Mesodermal cell (in vitro differentiated cells): ENCODE results near the gene SLC25A20.
"Not testable (repeated sequence)": the region's sequence is repeated elsewhere in the genome, so short reads cannot be mapped to it uniquely, and the experiment has no call there.

ENCODE experiments used
- H3K27ac ChIP-seq: 2 replicates; pipeline ENCODE4 v1.7.0; 2013; ENCODE audit warnings: mild to moderate bottlenecking, low read depth, low read length, moderate library complexity; ENCODE audit not compliant: severe bottlenecking
- H3K36me3 ChIP-seq: 2 replicates; pipeline ENCODE4 v1.7.1; 2013; ENCODE audit warnings: mild to moderate bottlenecking, low read length, moderate library complexity; ENCODE audit not compliant: control insufficient read depth, insufficient read depth
- H3K4me1 ChIP-seq: one replicate; pipeline ENCODE4 v1.7.1; 2013; ENCODE audit warnings: mild to moderate bottlenecking, low read length; ENCODE audit not compliant: insufficient read depth, control insufficient read depth, poor library complexity, severe bottlenecking
- H3K4me3 ChIP-seq: 2 replicates; pipeline ENCODE4 v1.7.0; 2013; ENCODE audit warnings: low read length, control low read depth, mild to moderate bottlenecking; ENCODE audit not compliant: insufficient read depth, poor library complexity, severe bottlenecking; ENCODE audit errors: extremely low read depth
- H3K9me3 ChIP-seq: 2 replicates; pipeline ENCODE4 v1.7.1; 2013; ENCODE audit warnings: mild to moderate bottlenecking, low read length, moderate library complexity; ENCODE audit not compliant: control insufficient read depth
- WGBS, 2 experiments: methylation state at CpG; one replicate each; pipeline ENCODE4 v1.1.5; 2013; ENCODE audit warnings: missing lambda C conversion rate in 2 of 2; ENCODE audit not compliant: insufficient coverage in 2 of 2; 5-methylcytosine and 5-hydroxymethylcytosine counted together

Gene SLC25A20

DNA sequence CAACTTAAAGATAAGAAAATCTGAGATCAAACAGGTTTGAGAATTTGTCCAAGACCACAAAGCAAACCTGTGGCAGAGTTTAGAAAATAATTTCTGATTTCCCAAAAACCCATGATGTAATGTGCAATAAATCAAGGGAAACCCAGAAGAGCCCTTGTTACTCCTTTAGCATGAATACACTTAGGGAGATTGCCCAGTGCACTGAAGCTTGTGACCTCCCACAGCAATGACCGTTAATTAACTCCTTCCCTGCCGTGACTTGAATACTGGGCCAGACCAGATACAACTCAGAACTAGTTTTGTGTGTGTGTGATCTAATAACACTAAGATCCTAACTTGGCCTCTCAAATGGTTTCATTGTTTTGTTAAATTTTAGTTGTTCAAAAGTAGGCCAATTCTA lies 53.5 kb downstream of the SLC25A20 start:
- H3K27ac ChIP-seq: no peak overlapping the region
- no peaks in the 10 kb centered on the region for H3K9me3 ChIP-seq
- WGBS, 2 experiments: no CpG with 5 or more reads among the region's 2 CpGs
- H3K4me3 ChIP-seq: no peak overlapping the region
- no peaks in the 10 kb centered on the region for H3K4me1 ChIP-seq
- H3K36me3 ChIP-seq: peaks cover 3% of the 10 kb centered on the region

DNA sequence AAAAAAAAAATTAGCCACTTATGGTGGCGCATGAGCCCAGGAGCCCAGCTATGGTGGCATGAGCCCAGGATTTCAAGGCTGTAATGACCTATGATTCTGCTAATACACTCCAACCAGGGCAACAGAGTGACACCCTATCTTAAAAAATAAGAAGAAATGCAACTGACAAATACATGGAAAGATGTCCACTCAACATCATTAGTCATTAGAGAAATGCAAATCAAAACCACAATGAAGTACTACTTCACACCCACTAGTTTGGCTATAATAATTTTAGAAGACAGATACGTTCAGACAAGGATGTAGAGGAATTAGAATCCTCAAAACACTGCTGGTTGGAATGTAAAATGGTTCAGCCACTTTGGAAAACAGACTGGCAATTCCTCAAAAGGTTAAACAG lies 61.5 kb downstream of the SLC25A20 start:
- Histone ChIP-seq H3K9me3 (no peaks in the 10 kb centered on the region), H3K27ac (no peak overlapping the region), H3K36me3 (no peaks in the 10 kb centered on the region), H3K4me3 (no peak overlapping the region), H3K4me1 (no peaks in the 10 kb centered on the region)
- 100% methylated on average over 1 of the region's 2 CpGs; no CpG with 5 or more reads in 1 of the 2 experiments for WGBS, 2 experiments

DNA sequence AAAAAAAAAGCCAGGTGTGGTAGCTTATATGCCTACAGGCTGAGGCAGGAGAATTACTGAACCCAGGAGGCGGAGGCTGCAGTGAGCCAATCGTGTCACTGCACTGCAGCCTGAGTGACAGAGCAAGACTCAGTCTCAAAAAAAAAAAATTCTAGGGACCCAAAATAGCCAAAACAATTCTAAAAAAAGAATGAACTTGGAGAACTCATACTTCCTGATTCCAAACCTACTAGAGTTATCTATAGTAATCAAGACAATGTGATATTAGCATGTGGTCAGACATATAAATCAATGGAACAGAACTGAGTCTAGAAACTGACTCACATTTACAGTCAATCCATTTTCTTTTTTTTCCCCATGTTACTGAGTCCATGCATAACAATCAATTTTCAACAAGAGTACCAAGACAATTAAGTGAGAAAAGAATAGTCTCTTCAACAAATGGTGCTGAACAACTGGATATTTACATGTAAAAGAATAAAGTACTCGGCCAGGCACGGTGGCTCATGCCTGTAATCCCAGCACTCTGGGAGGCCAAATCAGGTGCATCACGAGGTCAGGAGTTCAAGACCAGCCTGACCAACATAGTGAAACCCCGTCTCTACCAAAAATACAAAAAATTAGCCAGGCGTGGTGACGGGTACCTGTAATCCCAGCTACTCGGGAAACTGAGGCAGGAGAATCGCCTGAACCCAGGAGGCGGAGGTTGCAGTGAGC lies 62.9 kb downstream of the SLC25A20 start:
- Histone ChIP-seq H3K36me3 (no peaks in the 10 kb centered on the region), H3K4me3 (no peak overlapping the region), H3K9me3 (no peaks in the 10 kb centered on the region), H3K27ac (no peak overlapping the region), H3K4me1 (no peaks in the 10 kb centered on the region)
- WGBS, 2 experiments: 80 to 93% methylated on average over 2 to 5 of the region's 11 CpGs

DNA sequence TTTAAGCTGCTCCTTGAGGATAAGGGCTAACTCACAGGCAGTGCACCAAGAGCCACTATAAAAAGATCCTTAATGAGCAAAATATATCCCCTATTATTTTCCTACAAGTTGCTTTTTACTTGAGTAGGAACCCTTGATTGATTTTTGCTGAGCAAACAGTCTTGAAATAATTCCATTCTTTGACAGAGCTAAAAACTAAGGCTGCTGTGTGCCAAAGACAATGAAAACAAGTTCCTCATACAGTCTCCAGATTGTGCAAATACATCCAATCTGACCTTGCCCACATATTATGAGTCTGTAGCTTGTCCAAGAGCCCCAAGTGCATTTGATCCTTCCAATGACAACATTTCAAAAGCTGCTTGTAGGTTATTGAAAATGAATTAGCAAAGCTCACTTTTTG lies 66.0 kb downstream of the SLC25A20 start:
- H3K27ac ChIP-seq: no peak overlapping the region
- H3K4me1 ChIP-seq: no peaks in the 10 kb centered on the region
- H3K9me3 ChIP-seq: no peaks in the 10 kb centered on the region
- H3K4me3 ChIP-seq: no peak overlapping the region
- no peaks in the 10 kb centered on the region for H3K36me3 ChIP-seq

DNA sequence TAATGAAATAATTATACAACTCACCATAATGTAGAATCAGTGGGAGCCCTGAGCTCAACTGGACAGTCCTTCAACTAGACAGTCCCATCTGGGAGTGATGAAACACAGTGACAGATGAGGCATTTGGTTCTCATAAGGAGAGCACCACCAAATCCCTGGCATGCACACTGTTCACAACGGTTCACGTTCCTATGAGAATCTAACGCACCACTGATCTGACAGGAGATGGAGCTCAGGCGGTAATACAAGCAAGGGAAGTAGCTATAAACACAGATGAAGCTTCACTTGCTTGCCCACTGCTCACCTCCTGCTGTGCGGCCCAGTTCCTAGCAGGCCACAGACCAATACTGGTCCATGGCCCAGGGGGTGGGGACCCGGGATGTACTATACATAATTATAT lies 68.0 kb downstream of the SLC25A20 start:
- Histone ChIP-seq H3K27ac (no peak overlapping the region), H3K36me3 (no peaks in the 10 kb centered on the region), H3K4me1 (peaks cover 4% of the 10 kb centered on the region), H3K9me3 (no peaks in the 10 kb centered on the region), H3K4me3 (no peak overlapping the region)
- 97 to 100% methylated on average over 2 to 3 of the region's 6 CpGs for WGBS, 2 experiments

DNA sequence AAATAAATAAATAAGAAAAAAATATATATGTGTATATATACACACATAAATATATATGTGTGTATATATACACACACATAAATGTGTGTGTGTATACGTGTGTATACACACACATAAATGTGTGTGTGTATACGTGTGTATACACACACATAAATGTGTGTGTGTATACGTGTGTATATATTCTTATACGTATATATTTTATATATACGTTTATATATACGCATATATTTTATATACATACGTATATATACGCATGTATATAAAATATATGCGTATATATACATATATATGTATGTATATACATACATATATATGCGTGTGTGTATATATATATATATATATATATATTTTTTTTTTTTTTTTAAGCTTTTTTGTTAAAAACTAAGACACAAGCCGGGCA lies 69.2 kb downstream of the SLC25A20 start:
- H3K27ac ChIP-seq, H3K4me1 ChIP-seq, H3K9me3 ChIP-seq, H3K36me3 ChIP-seq, H3K4me3 ChIP-seq: not testable (repeated sequence)
- WGBS, 2 experiments: no CpG with 5 or more reads among the region's 11 CpGs

DNA sequence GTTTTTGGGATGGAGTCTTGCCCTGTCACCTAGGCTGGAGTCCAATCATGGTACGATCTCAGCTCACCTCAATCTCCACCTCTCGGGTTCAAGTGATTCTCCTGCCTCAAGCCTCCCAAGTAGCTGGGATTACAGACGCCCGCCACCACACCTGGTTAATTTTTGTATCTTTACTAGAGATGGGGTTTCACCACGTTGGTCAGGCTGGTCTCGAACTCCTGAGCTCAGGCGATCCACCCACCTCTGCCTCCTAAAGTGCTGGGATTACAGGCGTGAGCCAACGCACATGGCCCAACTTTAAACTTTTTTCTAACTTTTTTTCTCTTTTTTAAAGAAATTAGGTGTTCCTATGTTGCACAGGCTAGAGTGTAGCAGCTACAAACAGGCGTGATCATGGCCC lies 70.8 kb downstream of the SLC25A20 start:
- not testable (repeated sequence) for H3K9me3 ChIP-seq, H3K36me3 ChIP-seq, H3K27ac ChIP-seq, H3K4me1 ChIP-seq, H3K4me3 ChIP-seq
- WGBS, 2 experiments: 96 to 97% methylated on average over 7 to 8 of the region's 10 CpGs

DNA sequence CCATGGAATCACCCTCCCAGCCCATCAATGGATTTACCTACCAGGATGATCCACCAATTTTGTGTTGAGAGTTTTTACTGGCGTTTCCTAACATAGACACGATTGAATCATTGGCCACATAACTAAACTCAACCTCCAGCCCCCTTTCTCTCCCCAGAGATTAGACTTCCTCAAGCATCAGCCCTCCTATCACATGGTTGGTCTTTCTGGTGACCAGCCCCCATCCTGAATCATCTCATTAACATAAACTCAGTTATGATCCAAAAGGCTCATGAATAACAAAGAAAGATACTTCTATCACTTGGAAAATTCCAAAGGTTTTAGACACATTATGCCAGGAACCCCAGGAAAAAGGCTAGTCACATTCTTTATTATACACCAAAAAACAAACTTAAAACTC lies 72.2 kb downstream of the SLC25A20 start:
- WGBS, 2 experiments: 93 to 100% methylated on average over 2 of the region's 2 CpGs

DNA sequence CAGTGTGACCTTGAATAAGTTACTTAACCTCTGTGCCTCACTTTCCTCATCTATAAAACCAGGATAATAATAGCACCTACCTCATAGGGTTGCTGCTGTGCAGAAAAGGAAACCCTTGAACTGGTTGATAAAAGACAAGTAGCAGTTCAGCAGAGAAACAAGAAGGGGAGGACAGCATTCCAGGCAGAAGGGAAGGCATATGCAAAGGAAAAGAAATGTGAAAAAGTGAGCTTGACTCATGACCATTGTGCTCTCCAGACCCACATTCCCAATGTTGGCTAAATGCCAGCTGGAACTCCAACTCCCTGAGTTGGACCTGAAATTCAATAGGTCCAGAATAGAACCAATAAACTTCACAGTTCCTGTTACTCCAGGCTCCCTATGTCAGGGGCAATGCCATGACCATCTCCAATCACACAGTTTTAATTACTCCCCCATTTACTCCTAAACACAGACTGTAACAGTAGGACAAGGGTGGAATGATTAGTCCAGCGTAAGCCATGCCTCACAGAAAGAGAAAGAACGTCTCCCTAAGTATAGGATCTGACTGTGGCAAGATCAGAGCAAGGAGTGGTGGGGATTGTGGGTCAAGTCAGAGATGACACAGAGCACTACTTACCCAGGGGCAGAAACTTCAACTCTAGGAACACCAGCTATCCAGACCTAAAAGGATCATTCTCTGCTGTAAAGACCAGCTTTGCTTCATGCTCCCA lies 77.9 kb downstream of the SLC25A20 start:
- Histone ChIP-seq H3K27ac (no peak overlapping the region), H3K4me1 (no peaks in the 10 kb centered on the region), H3K4me3 (no peak overlapping the region), H3K36me3 (no peaks in the 10 kb centered on the region), H3K9me3 (no peaks in the 10 kb centered on the region)
- WGBS, 2 experiments: 100% methylated on average over 2 of the region's 2 CpGs; no CpG with 5 or more reads in 1 of the 2 experiments

More for the DNA sequence above, 72.2 kb downstream of the SLC25A20 start:
- no peak overlapping the region for H3K27ac ChIP-seq
- H3K4me3 ChIP-seq: no peak overlapping the region
- H3K4me1 ChIP-seq: peaks cover 4% of the 10 kb centered on the region
- H3K9me3 ChIP-seq: no peaks in the 10 kb centered on the region
- no peaks in the 10 kb centered on the region for H3K36me3 ChIP-seq

DNA sequence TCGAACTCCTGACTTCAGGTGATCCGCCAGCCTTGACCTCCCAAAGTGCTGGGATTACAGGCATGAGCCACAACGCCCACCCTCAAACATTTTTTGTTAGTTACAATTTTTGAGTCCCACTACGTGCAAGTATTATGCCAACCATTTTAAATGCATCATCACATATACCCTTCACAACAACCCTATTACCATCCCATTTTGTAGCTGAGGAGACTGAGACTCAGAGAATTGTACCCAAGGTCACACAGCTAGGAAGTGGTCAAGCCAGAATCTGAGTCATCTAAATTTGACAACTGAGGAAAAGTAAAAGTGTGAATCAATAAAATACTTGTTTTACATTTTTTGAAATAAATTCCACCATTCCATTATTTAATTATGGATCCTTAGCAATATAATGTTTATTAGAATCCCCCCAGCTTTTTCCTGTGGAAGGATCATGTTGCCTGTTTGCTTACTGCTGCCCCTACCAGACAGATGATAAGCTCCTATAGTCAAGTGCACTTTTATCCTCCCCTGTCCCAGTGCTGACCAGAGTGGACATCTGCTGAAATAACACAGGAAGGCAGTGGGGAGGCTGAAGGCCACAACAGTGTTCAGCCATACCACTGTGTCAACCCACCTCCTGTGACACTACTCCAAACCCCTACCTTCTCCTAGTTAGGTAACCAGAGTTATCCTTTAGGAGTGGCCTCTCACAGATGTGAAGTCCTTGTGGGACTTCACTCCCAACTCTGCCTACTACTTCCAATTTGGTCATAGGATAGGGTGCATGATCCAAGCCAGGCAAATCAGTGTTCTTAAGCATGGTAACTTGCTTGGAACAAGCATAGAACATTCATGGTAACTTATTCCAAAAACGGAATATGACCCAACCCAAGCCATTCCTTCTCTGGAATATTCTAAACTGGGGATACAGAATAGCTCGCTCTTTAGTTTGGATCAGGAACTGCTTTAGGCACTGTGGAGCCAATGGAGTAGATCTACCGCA lies 79.2 kb downstream of the SLC25A20 start:
- H3K4me3 ChIP-seq: no peak overlapping the region
- no peak overlapping the region for H3K27ac ChIP-seq
- H3K9me3 ChIP-seq: no peaks in the 10 kb centered on the region
- WGBS, 2 experiments: 93 to 94% methylated on average over 5 of the region's 7 CpGs
- no peaks in the 10 kb centered on the region for H3K36me3 ChIP-seq
- no peaks in the 10 kb centered on the region for H3K4me1 ChIP-seq
